ENCODE measurements around the gene MPPED1. TPM values are rescaled to one million over a fixed set of nuclear protein-coding genes. Genes with fewer than 3 reads are reported as not detected.

The MPPED1 gene
- total RNA-seq, 1 experiment from 2014 or later, result 0.28 TPM

DNA sequence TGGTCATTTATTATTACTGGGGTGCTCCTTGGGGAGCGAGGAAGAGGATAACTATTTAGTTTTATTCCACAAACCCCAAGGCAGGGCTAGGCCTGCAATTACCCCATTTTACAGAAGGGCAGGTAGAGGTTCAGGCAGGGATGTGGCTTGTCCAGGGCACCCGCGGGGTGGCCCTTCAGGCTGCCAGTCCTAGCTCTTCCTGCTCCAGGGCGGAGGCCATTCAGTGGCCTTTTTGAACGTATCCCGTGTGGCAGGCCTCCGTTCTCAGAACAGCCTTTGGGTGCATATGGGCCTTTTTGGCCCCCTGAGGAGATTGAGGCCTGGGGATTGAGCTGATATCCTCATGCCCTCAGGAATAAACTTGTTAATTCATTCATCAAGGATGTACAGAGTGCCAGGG is 66.2 kb downstream of the MPPED1 start:
- no peak overlapping the region for H2BK15ac ChIP-seq (ENCODE audit: low read depth, low read length)
- H3K23me2 ChIP-seq (ENCODE audit: insufficient read length, low read depth, low read length, poor library complexity, severe bottlenecking), result no peaks in the 10 kb centered on the region
- Mint-ChIP-seq H3K9me3 (no peaks in the 10 kb centered on the region), H3K27ac (no peak overlapping the region; a peak in 1 of 7 replicates), H3K4me3 (no peak overlapping the region), H3K27me3 (ENCODE audit: low read depth) (peaks cover 9% of the 10 kb centered on the region; the same call in 1 of the 2 replicates), H3K36me3 (ENCODE audit: insufficient read depth in 1 of 3, low read depth in 3 of 3) (no peaks in the 10 kb centered on the region), H3K4me1 (peaks cover 11 to 14% of the 10 kb centered on the region in 2 experiments)
- no peak overlapping the region for H3K18ac ChIP-seq (ENCODE audit: insufficient read length, low read depth, low read length)
- no peak overlapping the region for H4K91ac ChIP-seq (ENCODE audit: insufficient read length, low read depth, low read length)
- no peak overlapping the region for H3K9ac ChIP-seq (ENCODE audit: extremely low read depth, insufficient read length, low read length)
- no peak overlapping the region for H3K27ac ChIP-seq (ENCODE audit: insufficient read length, low read depth, low read length)
- no peak overlapping the region for H4K5ac ChIP-seq (ENCODE audit: insufficient read length, low read depth, low read length)
- H2BK12ac ChIP-seq (ENCODE audit: insufficient read length, low read depth, low read length), result no peak overlapping the region
- no peak overlapping the region for H2AK5ac ChIP-seq (ENCODE audit: insufficient read length, low read length)
- H4K20me1 ChIP-seq (ENCODE audit: control insufficient read depth, insufficient read depth, insufficient read length), result no peaks in the 10 kb centered on the region
- no peak for DNase-seq
- no peak overlapping the region for H3K23ac ChIP-seq (ENCODE audit: insufficient read length, low read depth, low read length)
- no peaks in the 10 kb centered on the region for H3K9me3 ChIP-seq (ENCODE audit: control insufficient read depth, low read depth, low read length)
- H2AFZ ChIP-seq (ENCODE audit: low read length), result no peak overlapping the region
- H3K56ac ChIP-seq (ENCODE audit: insufficient read length, low read depth, low read length), result no peak overlapping the region
- H3T11ph ChIP-seq (ENCODE audit: low read length), result no peak overlapping the region
- H2BK20ac ChIP-seq (ENCODE audit: low read depth, low read length, poor library complexity, severe bottlenecking), result no peak overlapping the region
- H3K14ac ChIP-seq (ENCODE audit: insufficient read depth, low read length), result no peak overlapping the region
- no peaks in the 10 kb centered on the region for H3K27me3 ChIP-seq (ENCODE audit: insufficient read depth, low read length)
- H3K4me1 ChIP-seq (ENCODE audit: insufficient read depth, low read length), result no peaks in the 10 kb centered on the region
- H3K79me1 ChIP-seq (ENCODE audit: insufficient read depth, low read depth, low read length, poor library complexity, severe bottlenecking), result no peaks in the 10 kb centered on the region
- no CpG with 5 or more reads among the region's 7 CpGs for WGBS (ENCODE audit: extremely low coverage, insufficient read length, low lambda C conversion rate)
- H2BK120ac ChIP-seq (ENCODE audit: low read depth, low read length, poor library complexity, severe bottlenecking), result no peak overlapping the region
- no peak overlapping the region for H3K4ac ChIP-seq (ENCODE audit: low read depth, low read length)
- H3K4me2 ChIP-seq (ENCODE audit: insufficient read depth, insufficient read length, low read length), result no peak overlapping the region
- H4K8ac ChIP-seq (replicated peaks; ENCODE audit: insufficient read length, low read depth, low read length), result no peak overlapping the region
- H3K79me2 ChIP-seq (ENCODE audit: insufficient read depth, low read length), result no peaks in the 10 kb centered on the region
- no peak overlapping the region for H2BK5ac ChIP-seq (ENCODE audit: insufficient read length, low read length)
- TF ChIP-seq, protein P1, sequence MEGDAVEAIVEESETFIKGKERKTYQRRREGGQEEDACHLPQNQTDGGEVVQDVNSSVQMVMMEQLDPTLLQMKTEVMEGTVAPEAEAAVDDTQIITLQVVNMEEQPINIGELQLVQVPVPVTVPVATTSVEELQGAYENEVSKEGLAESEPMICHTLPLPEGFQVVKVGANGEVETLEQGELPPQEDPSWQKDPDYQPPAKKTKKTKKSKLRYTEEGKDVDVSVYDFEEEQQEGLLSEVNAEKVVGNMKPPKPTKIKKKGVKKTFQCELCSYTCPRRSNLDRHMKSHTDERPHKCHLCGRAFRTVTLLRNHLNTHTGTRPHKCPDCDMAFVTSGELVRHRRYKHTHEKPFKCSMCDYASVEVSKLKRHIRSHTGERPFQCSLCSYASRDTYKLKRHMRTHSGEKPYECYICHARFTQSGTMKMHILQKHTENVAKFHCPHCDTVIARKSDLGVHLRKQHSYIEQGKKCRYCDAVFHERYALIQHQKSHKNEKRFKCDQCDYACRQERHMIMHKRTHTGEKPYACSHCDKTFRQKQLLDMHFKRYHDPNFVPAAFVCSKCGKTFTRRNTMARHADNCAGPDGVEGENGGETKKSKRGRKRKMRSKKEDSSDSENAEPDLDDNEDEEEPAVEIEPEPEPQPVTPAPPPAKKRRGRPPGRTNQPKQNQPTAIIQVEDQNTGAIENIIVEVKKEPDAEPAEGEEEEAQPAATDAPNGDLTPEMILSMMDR (conservative IDR thresholded peaks at IDR 0.05), result no peak

All from H9 (cell line).